T-helper 9 cell (primary cell): ENCODE data around the gene ANKRD9.

Experiments
- DNase-seq: peaks from one replicate; pipeline ENCODE4 v3.0.0-alpha.2; 2020

ANKRD9 gene

GRCh38 chr14:102512793-102513300, 3.3 kb upstream of the ANKRD9 start:
- DNase-seq, result no peak

DNA sequence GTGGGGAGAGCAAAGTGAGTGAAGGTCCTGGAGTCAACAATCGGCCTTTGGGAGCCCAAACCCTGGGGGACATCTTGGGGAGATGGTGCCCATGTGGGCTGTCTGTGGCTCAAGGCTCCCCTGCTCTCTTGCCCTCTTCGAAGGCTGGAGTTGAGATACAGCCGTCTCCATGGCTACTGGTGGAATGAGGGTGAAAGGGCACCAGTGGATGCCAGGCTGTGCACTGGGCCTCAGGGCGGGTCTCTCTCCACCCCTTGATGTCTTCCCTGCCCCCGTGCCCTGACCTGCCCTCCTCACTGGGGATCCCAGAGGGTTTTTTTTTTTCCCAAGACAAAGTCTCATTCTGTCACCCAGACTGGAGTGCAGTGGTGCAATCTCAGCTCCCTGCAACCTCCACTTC, 2.0 kb upstream of the ANKRD9 start:
- no peak for DNase-seq

DNA sequence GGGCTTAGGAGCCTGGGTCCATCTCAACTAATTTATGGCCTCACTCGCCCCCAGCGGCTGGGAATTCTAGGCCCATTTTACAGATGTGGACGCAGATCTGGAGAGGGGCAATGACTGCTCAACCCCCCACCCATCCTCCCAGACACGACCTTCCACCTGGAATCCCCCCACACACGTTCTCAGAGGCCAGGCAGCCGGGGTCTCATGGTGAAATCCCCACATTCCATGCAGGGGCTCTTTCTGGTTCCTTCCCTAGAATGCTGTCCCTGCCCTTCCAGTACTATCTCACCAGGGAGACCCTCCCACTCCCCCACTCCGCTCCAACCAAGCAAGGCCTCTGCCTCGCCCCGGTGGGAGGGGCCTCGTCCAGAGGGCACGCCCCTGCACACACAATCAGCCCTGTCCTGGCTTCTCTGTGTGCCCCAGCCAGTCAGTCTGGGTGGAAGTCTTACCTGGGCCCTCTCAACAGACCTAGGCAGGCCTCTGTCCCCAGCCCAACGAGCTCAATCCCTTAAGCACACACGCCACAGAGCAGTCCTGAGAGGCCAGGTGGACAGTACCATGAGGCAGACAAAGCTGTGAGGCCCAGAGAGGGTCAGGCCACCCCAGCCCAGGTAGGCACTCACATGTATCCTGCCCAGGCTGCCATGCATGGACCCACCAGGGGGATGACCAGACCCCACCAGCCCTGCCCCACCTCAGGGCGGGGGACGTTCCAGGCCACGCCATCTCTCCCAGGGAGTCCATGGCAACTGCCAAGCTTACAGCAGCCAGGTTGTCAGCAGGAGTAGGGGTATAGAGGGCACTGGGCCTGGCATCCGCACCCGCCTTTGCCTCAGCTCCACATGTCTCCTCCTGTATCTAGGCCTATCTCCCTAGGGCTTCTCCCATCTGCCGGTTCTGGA, 1.3 kb upstream of the ANKRD9 start:
- no peak for DNase-seq

GRCh38 chr14:102508774-102509745, 516 bp downstream of the ANKRD9 start:
- peak; percentile 34 for DNase-seq

- DNase-seq, result no peak
These were observed 1.2 kb downstream of the ANKRD9 start for GRCh38 chr14:102508410-102508773.

DNA sequence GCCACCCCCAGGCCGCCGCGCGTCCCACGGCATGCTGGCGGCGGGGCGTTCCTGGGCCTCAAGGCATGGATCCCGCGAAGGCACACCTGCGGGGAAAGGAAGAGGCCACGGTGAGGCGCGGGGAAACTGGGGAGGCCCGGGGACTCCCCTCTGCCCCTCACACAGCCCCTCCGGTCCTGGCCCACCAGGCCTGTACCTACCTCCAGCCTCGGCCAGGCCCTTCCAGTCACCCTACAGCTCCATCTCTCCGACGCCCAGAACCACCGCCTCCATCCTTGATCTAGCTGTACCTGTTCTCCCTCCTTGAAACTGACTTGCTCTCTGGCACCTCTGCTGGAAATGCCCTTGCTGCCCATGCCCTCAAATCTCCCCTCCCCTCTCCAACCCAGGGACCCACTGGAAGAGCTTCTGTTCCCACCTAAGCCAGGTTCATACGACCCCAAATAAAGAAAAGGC, 1.7 kb downstream of the ANKRD9 start:
- DNase-seq, result no peak

DNA sequence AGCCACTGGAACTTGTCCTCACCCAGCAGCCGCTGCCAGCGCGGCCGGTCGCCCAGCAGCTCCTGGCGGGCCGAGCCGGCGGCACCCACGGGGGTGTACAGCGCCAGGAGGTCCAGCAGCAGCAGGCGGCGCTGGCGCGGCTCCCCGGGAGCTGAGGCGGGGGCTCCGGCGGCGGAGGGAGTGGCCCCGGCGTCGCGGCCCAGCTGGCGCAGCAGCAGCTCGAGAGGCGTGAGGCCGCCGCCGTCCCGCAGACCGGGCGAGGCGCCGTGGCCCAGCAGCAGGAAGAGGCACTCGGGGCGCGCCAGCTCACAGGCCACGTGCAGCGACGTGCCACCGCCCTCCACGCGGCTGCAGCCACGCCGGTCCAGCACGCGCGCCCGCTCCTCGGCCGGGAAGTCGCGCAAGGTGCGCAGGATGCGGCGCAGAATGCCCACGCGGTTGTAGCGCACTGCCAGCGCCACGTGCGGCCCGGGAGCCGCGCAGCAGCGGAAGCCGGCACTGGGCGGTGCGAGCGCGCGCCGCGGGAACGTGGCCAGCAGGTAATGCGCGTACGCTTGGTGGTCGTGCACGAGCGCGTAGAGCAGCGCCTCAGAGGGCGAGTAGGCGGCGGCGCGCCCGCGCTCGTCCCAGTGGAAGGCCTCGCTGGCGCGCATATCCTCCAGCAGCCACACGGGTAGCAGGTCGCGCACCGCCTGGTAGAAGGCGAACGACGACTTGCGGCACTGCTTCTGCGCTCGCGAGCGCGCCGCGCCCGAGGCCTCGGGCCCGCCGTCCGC, 2.3 kb downstream of the ANKRD9 start:
- DNase-seq, result no peak

- DNase-seq, result no peak
These were observed 3.0 kb downstream of the ANKRD9 start for GRCh38 chr14:102506626-102506925.

DNA sequence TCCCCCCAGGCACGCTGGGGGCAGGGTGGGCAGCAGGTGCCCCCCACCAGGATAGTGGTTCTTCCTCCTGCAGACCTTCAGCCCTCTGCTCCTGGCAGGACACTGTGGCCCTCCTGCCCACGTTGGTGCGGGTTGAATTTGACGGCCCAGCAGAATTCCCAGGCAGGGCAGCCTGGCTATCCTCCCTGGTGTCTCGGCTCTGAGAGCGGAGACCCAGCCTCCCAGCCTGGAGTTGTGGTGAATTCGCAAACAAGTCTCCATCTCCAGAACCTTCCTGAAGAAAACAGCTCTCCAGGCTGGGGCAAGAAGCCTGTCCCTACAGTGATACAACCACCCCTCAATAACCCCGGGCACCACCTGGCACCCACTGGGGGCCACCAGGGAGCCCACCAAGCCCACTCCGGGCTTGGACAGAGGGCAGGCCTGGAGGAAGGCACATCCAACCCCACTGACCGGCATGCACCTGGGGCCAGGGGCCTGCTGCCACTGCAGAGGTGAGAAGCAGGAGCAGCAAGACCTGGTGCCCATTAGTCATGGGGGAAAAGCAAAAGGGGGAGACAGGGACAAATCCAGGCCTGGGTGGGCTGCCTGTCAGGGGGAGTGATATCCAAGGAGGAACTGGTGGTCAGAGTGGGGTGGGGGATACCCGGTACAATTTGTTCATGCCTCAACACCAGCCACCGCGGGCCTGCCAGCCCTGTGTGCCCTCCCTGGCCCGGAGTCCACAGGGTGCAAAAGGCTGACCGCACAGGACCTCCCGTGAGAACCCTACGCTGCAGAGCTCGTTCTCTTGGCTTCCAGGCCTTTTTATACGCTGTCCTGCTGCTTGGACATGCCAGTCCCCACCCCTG, 3.6 kb downstream of the ANKRD9 start:
- DNase-seq, result no peak

GRCh38 chr14:102505000-102505619, 4.5 kb downstream of the ANKRD9 start:
- DNase-seq, result no peak

DNA sequence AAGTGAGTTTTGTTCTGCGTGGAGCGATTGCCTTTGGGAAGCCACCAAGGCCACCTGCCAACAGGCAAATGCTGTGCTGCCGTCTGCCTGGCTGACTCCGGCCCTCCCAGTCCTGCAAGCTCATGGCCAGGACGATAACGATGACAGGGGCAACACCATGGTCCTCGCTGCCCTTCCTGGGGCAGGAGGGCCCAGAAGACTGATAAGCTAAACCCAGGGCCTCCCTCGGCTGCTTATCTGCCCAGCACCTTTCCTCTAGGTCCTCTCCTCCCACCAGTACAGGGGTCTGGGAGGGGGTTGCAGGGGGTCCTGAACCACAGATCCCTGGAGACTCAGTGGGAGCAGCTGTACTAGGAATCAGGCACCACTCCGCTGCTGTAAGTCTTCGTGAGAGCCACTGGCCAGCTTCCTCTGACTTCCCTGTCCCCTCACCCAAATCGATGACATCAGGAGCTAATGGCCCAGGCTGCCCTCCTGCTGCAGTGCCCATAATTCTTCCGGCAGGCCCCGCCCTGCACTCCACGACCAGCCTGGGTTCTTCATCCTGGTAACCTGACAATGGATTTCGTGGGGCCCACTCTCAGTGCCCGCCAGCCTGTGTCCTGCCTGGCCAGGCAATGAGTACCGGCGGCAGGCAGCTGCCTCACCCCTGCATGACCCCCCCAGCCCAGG, 5.1 kb downstream of the ANKRD9 start:
- DNase-seq, result no peak

DNA sequence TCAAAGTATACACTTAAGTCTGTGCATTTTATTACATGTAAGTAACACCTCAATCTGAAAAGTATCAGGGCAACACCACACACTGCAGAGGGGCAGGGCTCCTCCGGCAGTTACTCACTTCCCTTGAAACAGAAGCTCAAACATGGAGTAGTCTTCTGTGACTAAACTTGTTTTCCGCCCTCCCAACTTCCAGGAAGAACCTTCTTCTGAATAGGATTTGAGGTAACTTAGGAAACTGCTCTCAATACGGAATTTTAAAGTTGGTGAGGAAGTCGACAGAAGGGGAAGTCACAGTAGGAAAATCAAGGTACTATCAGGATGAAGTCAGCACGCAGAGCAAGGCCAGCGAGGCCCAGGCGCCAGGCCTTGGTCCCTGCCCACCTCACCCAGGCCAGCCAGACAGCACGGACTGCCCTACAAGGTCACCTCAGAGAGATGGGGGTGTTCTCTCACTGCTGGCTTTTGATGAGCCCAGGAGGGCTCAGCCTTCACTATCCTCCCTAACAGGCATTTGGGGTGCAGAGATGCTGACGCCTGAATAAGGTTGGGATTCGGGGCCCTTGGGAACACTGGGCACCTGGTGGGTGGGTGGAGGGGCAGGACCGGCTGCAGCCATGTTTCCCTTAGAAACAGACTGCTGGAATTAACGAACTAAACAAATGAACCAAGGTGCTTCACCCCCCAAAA, 5.8 kb downstream of the ANKRD9 start:
- no peak for DNase-seq

GRCh38 chr14:102502571-102502970, 7.0 kb downstream of the ANKRD9 start:
- no peak for DNase-seq

GRCh38 chr14:102501751-102502315, 7.7 kb downstream of the ANKRD9 start:
- DNase-seq, result no peak

- no peak for DNase-seq
These were observed 8.9 kb downstream of the ANKRD9 start for GRCh38 chr14:102500713-102501112.

GRCh38 chr14:102500158-102500662, 9.4 kb downstream of the ANKRD9 start:
- DNase-seq, result no peak

- DNase-seq, result no peak
These were observed 10.0 kb downstream of the ANKRD9 start for GRCh38 chr14:102499401-102500157.

DNA sequence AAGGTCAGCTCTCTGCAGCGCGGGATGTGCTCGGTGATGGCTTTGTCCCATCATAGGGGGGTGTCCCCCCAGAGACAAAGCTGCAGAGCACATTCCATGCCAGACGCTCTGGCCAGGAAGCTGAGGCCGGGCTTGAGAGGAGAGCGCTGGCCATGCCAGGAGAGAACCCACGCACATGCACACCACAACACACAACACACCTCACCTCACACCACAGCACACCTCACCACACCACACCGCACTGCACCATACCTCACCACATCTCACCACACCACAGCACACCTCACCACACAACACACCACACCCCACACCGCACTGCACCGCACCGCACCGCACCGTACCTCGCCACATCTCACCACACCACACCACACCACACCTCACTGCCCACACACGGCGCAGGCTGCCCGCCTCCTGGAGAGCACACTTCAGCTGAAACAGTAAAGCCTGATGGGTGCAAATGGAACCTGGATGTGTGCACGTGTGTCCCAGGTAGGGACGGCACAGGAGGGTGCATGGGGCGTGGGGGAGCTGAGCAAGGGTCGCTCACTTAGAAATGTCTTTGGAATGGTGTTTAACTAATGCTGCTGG, 10.8 kb downstream of the ANKRD9 start:
- DNase-seq, result no peak
